H9 (cell line): ENCODE measurements around the gene FUT2. TPM values are rescaled to one million over a fixed set of nuclear protein-coding genes. Genes with fewer than 3 reads are reported as not detected.

Experiments used
- DNase-seq: peaks from one replicate; pipeline ENCODE4 v3.0.0-alpha.2; 2017
- H2AFZ ChIP-seq: one replicate; pipeline ENCODE4 v1.6.1; 2013; ENCODE audit warnings: mild to moderate bottlenecking, low read length, control low read depth, moderate library complexity
- H2AK5ac ChIP-seq: 2 replicates; pipeline ENCODE4 v1.6.1; 2013; ENCODE audit warnings: low read length, control low read depth, mixed read lengths; ENCODE audit not compliant: insufficient read length
- H2BK120ac ChIP-seq: one replicate; pipeline ENCODE4 v1.6.1; 2013; ENCODE audit warnings: low read depth, mild to moderate bottlenecking, low read length, control low read depth, inconsistent platforms; ENCODE audit not compliant: poor library complexity, severe bottlenecking
- H2BK12ac ChIP-seq: 2 replicates; pipeline ENCODE4 v1.6.1; 2013; ENCODE audit warnings: low read length, control low read depth, mixed read lengths, low read depth; ENCODE audit not compliant: insufficient read length
- H2BK15ac ChIP-seq: 2 replicates; pipeline ENCODE4 v1.6.1; 2013; ENCODE audit warnings: low read depth, low read length, control low read depth
- H2BK20ac ChIP-seq: one replicate; pipeline ENCODE4 v1.6.1; 2013; ENCODE audit warnings: low read depth, mild to moderate bottlenecking, low read length, control low read depth, inconsistent platforms; ENCODE audit not compliant: poor library complexity, severe bottlenecking
- H2BK5ac ChIP-seq: 2 replicates; pipeline ENCODE4 v1.6.1; 2013; ENCODE audit warnings: low read length, control low read depth, mixed read lengths; ENCODE audit not compliant: insufficient read length
- H3K14ac ChIP-seq: 2 replicates; pipeline ENCODE4 v1.6.1; 2013; ENCODE audit warnings: low read length, control low read depth; ENCODE audit not compliant: insufficient read depth
- H3K18ac ChIP-seq: 2 replicates; pipeline ENCODE4 v1.6.1; 2013; ENCODE audit warnings: low read depth, mild to moderate bottlenecking, mixed read lengths, low read length, control low read depth; ENCODE audit not compliant: insufficient read length
- H3K23ac ChIP-seq: 2 replicates; pipeline ENCODE4 v1.6.1; 2013; ENCODE audit warnings: low read length, control low read depth, mixed read lengths, low read depth; ENCODE audit not compliant: insufficient read length
- H3K23me2 ChIP-seq: 2 replicates; pipeline ENCODE4 v1.6.1; 2013; ENCODE audit warnings: low read depth, mild to moderate bottlenecking, mixed read lengths, low read length, control low read depth; ENCODE audit not compliant: insufficient read length, poor library complexity, severe bottlenecking
- H3K27ac ChIP-seq: 2 replicates; pipeline ENCODE4 v1.5.1; 2013; ENCODE audit warnings: low read length, control low read depth, mixed read lengths, low read depth; ENCODE audit not compliant: insufficient read length
- H3K27me3 ChIP-seq: 2 replicates; pipeline ENCODE4 v1.6.1; 2013; ENCODE audit warnings: low read length, control low read depth, inconsistent platforms; ENCODE audit not compliant: insufficient read depth
- H3K4ac ChIP-seq: 2 replicates; pipeline ENCODE4 v1.6.1; 2013; ENCODE audit warnings: low read depth, mild to moderate bottlenecking, control low read depth, inconsistent platforms, low read length, moderate library complexity
- H3K4me1 ChIP-seq: 2 replicates; pipeline ENCODE4 v1.6.1; 2013; ENCODE audit warnings: low read length, control low read depth, inconsistent platforms; ENCODE audit not compliant: insufficient read depth
- H3K4me2 ChIP-seq: 2 replicates; pipeline ENCODE4 v1.6.1; 2013; ENCODE audit warnings: low read length, control low read depth, mixed read lengths; ENCODE audit not compliant: insufficient read length, insufficient read depth
- H3K56ac ChIP-seq: 2 replicates; pipeline ENCODE4 v1.6.1; 2013; ENCODE audit warnings: low read depth, mild to moderate bottlenecking, mixed read lengths, low read length, control low read depth; ENCODE audit not compliant: insufficient read length
- H3K79me1 ChIP-seq: 2 replicates; pipeline ENCODE4 v1.6.1; 2013; ENCODE audit warnings: low read depth, mild to moderate bottlenecking, moderate library complexity, low read length, control low read depth, inconsistent platforms; ENCODE audit not compliant: insufficient read depth, poor library complexity, severe bottlenecking
- H3K79me2 ChIP-seq: 2 replicates; pipeline ENCODE4 v1.6.1; 2013; ENCODE audit warnings: low read length, control low read depth, inconsistent platforms; ENCODE audit not compliant: insufficient read depth
- H3K9ac ChIP-seq: 2 replicates; pipeline ENCODE4 v1.6.1; 2013; ENCODE audit warnings: low read length, control low read depth, mixed read lengths; ENCODE audit not compliant: insufficient read length; ENCODE audit errors: extremely low read depth
- H3K9me3 ChIP-seq: one replicate; pipeline ENCODE4 v1.6.1; 2013; ENCODE audit warnings: low read depth, low read length, inconsistent platforms; ENCODE audit not compliant: control insufficient read depth
- H3T11ph ChIP-seq: one replicate; pipeline ENCODE4 v1.6.1; 2013; ENCODE audit warnings: mild to moderate bottlenecking, low read length, control low read depth, inconsistent platforms
- H4K20me1 ChIP-seq: one replicate; pipeline ENCODE4 v1.6.1; 2013; ENCODE audit not compliant: control insufficient read depth, insufficient read length, insufficient read depth
- H4K5ac ChIP-seq: 2 replicates; pipeline ENCODE4 v1.6.1; 2013; ENCODE audit warnings: low read depth, mild to moderate bottlenecking, mixed read lengths, low read length, control low read depth; ENCODE audit not compliant: insufficient read length
- H4K8ac ChIP-seq: replicated peaks from 2 replicates; pipeline ENCODE4 v1.6.1; 2013; ENCODE audit warnings: low read length, control low read depth, mixed read lengths, low read depth; ENCODE audit not compliant: insufficient read length
- H4K91ac ChIP-seq: 2 replicates; pipeline ENCODE4 v1.6.1; 2013; ENCODE audit warnings: low read depth, mild to moderate bottlenecking, moderate library complexity, mixed read lengths, low read length, control low read depth; ENCODE audit not compliant: insufficient read length
- H3K27ac Mint-ChIP-seq, 3 experiments: 2 replicates in 2 of 3; 3 replicates in 1 of 3; pipeline ENCODE4 v1.8.0; 2020 to 2021; ENCODE audit warnings: mixed read lengths in 3 of 3, mild to moderate bottlenecking in 1 of 3, moderate library complexity in 1 of 3
- H3K27me3 Mint-ChIP-seq: 2 replicates; pipeline ENCODE4 v1.8.0; 2021; ENCODE audit warnings: low read depth, mild to moderate bottlenecking, moderate library complexity, mixed read lengths
- H3K36me3 Mint-ChIP-seq, 3 experiments: 2 replicates in 2 of 3; 3 replicates in 1 of 3; pipeline ENCODE4 v1.8.0; 2020 to 2021; ENCODE audit warnings: low read depth in 3 of 3, mixed read lengths in 3 of 3; ENCODE audit not compliant: insufficient read depth in 1 of 3
- H3K4me1 Mint-ChIP-seq, 2 experiments: 2 replicates each; pipeline ENCODE4 v1.8.0; 2020; ENCODE audit warnings: mixed read lengths in 2 of 2
- H3K4me3 Mint-ChIP-seq, 2 experiments: 2 replicates in 1 of 2; 3 replicates in 1 of 2; pipeline ENCODE4 v1.8.0; 2020 to 2021; ENCODE audit warnings: mild to moderate bottlenecking in 2 of 2, mixed read lengths in 2 of 2, moderate library complexity in 1 of 2
- H3K9me3 Mint-ChIP-seq, 2 experiments: 2 replicates in 1 of 2; 3 replicates in 1 of 2; pipeline ENCODE4 v1.8.0; 2020; ENCODE audit warnings: mild to moderate bottlenecking in 2 of 2, mixed read lengths in 2 of 2, moderate library complexity in 1 of 2
- CTCF ChIP-seq: fragments of 200-600 bp; sonication (generic); conservative IDR thresholded peaks from 3 replicates; pipeline ENCODE4 v1.8.0; 2021; ENCODE audit warnings: antibody characterized with exemption, mild to moderate bottlenecking
- WGBS: extraction: QIAGEN DNeasy Blood & Tissue Kit; methylation state at CpG from one replicate; pipeline ENCODE4 v1.1.7; 2013; ENCODE audit warnings: missing lambda C conversion rate, low lambda C conversion rate, mixed read lengths; ENCODE audit not compliant: insufficient read length; ENCODE audit errors: extremely low coverage; 5-methylcytosine and 5-hydroxymethylcytosine counted together
- total RNA-seq: library from RNA; stranded (reverse); gene quantifications from 2 replicates; pipeline ENCODE4 v1.2.1, GENCODE V29; 2021

Gene FUT2
- total RNA-seq, 1 experiment from 2014 or later = 11.4 TPM

- peaks cover 9 to 12% of the 10 kb centered on the region in 2 experiments for H3K4me1 Mint-ChIP-seq
- H3K79me2 ChIP-seq = no peaks in the 10 kb centered on the region
- H4K20me1 ChIP-seq = no peaks in the 10 kb centered on the region
- no peak overlapping the region for H3K4ac ChIP-seq
- no peak overlapping the region for H3K27ac ChIP-seq
- H3K9me3 Mint-ChIP-seq = peaks cover 0 to 4% of the 10 kb centered on the region in 2 experiments; a peak in 2 of 5 replicates
- no peak overlapping the region for H4K8ac ChIP-seq
- peak overlapping the region; percentile 73 to 96 (median 94); a peak in 6 of 7 replicates for H3K27ac Mint-ChIP-seq
- no CpG with 5 or more reads among the region's 34 CpGs for WGBS
- no peak overlapping the region for H2BK120ac ChIP-seq
- H3K36me3 Mint-ChIP-seq = peaks cover 5 to 14% (median 5%) of the 10 kb centered on the region in 3 experiments; a peak in 5 of 7 replicates
- H3K23me2 ChIP-seq = peaks cover 14% of the 10 kb centered on the region
- H3K9ac ChIP-seq = peak overlapping the region; percentile 42
- H3K27me3 ChIP-seq = no peaks in the 10 kb centered on the region
- no peak overlapping the region; the same call in 1 of the 2 replicates for H2BK15ac ChIP-seq
- no peak overlapping the region for H2BK20ac ChIP-seq
- no peak overlapping the region for H2BK12ac ChIP-seq
- H2AK5ac ChIP-seq = no peak overlapping the region
- no peak overlapping the region for H3K18ac ChIP-seq
- peak overlapping the region; percentile 71 for H3K4me2 ChIP-seq
- H3K14ac ChIP-seq = no peak overlapping the region
- H3K4me1 ChIP-seq = peaks cover 2% of the 10 kb centered on the region; the same call in 1 of the 2 replicates
- H2AFZ ChIP-seq = no peak overlapping the region
- H4K91ac ChIP-seq = no peak overlapping the region
- peak overlapping the region; percentile 87 to 97 for H3K4me3 Mint-ChIP-seq
- H3T11ph ChIP-seq = no peak overlapping the region
- no peak overlapping the region for H2BK5ac ChIP-seq
- H4K5ac ChIP-seq = no peak overlapping the region
- no peak overlapping the region for H3K23ac ChIP-seq
- no peaks in the 10 kb centered on the region for H3K9me3 ChIP-seq
- no peak overlapping the region for H3K56ac ChIP-seq
- H3K79me1 ChIP-seq = no peaks in the 10 kb centered on the region
- peak; percentile 68 for DNase-seq
- H3K27me3 Mint-ChIP-seq = peaks cover 3% of the 10 kb centered on the region
- TF ChIP-seq CTCF = no peak
These were observed 711 bp downstream of the FUT2 start for GRCh38 chr19:48696353-48697010.
